ENCODE measurements around the gene CXCL1.

- TF ChIP-seq EP300 (IDR thresholded peaks at IDR 0.05; ENCODE audit: borderline replicate concordance) (no peak), YY1 (IDR thresholded peaks at IDR 0.05; ENCODE audit: low read depth) (no peak), NFIC (IDR thresholded peaks at IDR 0.05) (no peak)
Measured at GRCh38 chr4:73839715-73840114, 29.5 kb upstream of the CXCL1 start.
